ENCODE results near the gene B4GALT2.

GRCh38 chr1:43936431-43937151 lies 42.4 kb upstream of the B4GALT2 start:
- TF ChIP-seq CTCF (IDR thresholded peaks at IDR 0.05; ENCODE audit: insufficient read depth, low read depth, low read length) = no peak
- no peak for TF ChIP-seq EZH2 (IDR thresholded peaks at IDR 0.05; ENCODE audit: insufficient read depth, low read length)
